NOMO-1 treated with DMSO at 0.1 percent for 48 hours (cell line): Measurements from ENCODE around the gene ITPR3.
A peak's percentile ranks its signal among the peaks of the same experiment; 100 is the strongest.
"Not testable (repeated sequence)": the region's sequence is repeated elsewhere in the genome, so short reads cannot be mapped to it uniquely, and the experiment has no call there.

Source experiments
- DNase-seq: peaks from one replicate; lab custom pipeline; 2025; ENCODE audit not compliant: unreplicated experiment; lab: John Stamatoyannopoulos, UW

Gene ITPR3

DNA sequence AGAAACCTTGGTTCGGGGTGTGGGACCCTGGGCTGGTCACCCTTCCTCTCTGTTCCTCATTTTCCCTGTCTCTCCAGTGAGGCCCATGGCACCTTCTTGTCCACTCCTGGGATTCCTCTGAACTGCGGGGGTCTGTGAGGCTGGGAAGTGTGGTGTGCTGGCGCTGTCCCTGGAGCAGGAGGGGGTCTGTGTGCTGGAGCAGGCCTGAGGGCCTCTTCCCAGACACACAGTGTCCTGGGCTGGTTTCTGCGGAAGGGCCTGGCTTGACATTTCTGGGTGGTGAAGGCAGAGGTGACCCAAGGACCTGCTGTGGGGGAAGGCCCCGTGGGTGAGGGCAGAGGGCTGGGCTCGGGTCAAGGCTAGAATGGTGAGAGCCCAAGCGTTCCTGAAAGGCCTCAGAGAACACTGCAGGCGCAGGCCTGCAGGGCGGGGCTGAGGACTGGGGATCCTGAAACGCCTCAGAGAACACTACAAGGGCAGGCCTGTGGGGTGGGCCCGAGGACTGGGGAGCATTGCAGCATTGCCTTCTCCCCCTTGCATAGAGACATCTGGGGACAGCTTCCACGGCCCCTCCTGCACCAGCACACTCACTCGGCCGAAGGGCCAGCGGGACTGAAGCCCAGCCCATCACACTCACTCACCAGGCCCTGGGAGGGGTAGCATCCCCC lies 30.5 kb upstream of the ITPR3 start:
- no peak for DNase-seq

DNA sequence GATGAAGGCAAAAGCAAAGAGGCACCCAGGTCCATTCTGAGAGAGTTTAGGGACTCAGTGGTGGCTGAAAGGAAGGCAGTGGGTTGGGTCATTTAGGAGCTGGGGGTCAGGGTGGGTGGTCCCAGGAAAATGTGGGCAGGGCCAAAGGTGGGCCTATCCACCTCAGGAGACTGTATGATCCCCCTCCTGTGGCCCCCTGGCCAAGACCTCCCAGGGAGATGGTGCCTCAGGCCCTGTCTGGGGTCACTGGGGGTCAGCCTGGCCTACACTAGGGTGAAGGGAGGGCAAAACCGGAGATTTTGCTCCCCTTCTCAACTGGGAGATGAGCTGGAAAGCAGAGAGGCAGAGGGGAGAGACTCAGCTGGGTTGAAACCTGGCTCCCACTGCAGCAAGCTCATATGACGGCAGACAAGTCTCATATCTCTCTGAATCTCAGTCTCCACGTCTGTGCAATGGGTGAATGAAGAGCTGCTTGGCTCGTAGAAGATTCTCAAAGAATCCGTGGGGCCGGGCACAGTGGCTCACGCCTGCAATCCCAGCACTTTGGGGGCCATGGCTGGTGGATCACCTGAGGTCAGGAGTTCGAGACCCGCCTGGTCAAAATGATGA lies 29.6 kb upstream of the ITPR3 start:
- no peak for DNase-seq

DNA sequence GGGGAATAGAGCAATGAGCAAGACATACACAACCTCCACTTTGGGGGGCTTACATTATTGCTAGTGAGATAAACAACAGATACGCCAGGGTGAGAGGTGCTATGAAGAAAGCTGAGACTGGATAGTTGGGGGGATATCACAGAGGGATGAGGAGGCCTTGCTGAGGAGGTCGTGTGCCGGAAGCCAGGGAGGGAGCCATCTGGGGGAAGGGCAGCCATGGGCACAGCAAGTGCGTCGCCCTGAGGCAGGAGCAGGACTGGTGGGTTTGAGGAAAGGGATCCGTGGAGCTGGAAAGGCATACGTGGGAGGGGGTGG lies 28.9 kb upstream of the ITPR3 start:
- no peak for DNase-seq

DNA sequence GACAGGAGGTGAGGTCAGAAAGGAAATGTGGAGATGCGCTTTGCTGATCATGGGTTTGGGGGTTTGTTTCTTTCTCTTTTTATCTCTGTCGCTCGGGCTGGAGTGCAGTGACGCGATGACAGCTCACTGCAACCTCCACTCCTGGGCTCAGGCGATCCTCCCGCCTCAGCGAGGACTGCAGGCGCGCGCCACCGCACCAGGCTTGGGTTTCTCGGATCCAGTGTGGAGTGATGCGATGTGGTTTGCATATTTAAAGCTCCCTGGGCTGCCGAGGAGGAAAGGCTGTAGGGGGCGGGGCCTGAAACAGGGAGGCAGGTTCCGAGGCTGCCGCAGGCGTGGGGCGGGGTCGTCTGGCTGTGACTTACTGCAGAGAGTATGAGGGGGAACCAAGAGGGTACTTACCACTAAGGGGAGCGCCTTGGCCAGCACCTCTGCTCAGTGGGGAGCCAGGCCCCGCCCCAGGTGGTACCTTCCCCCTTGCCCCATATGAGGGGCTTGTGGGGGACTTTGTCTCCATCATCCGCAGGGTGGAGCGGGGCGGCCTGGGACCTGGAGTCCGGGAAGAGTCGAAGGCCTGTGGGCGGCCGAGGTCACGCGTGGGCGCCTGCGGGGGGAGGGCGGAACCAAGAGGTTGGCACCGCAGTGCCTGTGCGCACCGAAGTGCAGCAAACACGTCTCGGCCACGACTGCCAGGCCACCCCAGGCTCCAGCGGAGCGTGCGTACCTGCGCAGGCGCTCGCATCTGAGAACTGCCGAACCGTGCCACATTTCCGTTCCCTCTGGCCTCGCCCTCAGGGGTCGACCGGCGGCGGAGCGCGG lies 28.3 kb upstream of the ITPR3 start:
- no peak for DNase-seq

DNA sequence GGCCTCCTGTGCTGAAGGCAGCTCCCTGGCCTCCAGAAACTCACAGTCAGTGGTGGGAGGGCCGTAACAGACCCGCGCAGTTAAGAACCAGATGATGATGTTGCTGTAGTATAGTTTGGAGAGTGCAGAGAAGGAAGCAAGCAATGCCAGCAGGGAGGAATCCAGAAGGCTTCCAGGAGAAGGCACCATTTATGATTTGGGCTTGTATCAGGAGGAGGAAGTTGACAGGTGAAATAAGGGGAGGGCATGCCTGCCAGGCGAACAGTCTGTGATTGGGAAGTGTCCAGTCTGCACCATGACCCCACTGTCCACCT lies 27.8 kb upstream of the ITPR3 start:
- no peak for DNase-seq

DNA sequence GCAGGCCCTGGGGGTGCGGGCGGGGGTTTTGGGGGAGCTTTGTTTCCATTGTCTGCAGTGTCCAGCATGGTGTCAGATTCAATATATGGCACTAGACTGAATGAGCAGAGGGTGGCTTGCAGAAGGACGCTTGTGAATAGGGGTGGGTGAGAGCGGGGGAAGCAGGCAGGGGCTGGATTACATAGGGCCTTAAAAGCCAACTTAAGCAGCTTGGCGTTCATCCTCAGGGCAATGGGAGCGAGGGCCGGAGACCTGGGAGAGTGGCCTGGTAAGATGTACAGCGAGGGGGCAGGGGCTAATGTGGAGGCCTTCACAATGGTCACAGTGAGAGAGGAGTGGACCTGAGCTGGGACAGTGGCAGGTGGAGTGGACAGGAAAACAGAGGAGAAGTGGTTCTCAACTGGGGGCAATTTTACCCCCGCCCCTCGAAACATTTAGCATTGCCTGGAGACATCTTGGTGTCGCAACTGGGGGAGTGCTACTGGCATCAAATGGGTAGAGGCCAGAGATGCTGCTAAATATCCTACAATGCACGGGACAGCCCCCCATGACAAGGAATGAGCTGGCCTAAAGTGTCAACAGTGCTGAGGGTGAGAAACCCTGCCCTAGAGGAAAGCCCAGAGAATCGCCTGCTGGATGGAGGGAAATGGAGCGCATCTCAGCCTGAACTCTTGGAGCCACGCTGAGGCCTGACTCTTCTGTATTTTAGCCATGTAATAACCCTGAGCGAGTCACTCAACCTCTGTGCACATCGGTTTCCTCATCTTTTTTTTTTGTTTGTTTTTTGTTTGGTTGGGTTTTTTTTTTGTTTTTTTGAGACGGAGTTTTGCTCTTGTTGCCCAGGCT lies 25.9 kb upstream of the ITPR3 start:
- DNase-seq: no peak

DNA sequence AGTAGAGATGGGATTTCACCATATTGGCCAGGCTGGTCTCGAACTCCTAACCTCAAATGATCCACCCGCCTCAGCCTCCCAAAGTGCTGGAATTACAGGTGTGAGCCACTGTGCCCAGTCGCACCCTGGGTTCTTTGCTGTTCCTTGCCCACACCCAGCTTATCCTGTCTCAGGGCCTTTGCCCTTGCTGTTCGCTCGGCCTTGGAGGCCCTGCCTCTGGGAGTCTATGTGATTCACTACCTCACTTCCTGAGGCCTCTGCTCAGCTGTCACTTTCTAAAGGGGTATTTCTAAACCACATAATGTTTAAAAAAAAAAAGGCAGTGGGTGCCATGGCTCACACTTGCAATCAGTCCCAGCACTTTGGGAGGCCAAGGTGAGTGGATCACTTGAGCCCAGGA lies 24.2 kb upstream of the ITPR3 start:
- DNase-seq: not testable (repeated sequence)

DNA sequence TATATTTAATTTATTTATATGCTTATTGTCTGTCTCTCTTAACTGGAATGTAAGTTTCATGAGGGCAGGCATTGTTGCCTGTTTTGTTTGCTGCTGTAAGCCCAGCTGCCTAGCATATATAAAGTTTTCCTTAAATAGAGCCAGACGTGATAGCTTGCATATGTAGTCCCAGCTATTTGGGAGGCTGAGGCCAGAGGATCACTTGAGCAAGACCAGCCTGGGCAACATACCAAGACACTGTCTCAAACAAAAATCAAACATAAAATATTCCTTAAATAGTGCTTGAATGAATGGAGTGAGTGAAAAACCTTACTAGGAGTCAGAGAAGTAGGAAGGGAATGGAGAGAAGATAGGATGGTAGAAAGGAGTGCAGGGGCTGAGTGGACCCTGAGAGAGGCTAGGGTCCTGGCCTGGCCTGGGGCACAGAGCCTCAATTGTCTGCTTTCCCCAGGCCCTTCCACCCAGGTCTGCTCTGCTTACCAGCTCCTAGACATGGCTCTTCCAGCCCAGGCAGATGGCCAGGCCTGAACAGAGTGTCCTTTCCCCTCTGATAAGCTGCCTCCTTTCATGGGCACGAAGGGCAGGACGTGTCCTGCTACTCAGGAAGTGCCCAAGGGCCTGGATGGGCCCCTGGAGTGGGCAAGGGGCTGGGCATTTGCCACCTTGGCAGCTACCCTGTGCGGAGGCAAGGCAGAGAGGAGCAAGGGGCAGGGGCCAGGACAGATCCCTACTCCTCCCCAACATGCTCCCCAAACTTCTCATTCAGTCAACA lies 23.4 kb upstream of the ITPR3 start:
- DNase-seq: no peak

DNA sequence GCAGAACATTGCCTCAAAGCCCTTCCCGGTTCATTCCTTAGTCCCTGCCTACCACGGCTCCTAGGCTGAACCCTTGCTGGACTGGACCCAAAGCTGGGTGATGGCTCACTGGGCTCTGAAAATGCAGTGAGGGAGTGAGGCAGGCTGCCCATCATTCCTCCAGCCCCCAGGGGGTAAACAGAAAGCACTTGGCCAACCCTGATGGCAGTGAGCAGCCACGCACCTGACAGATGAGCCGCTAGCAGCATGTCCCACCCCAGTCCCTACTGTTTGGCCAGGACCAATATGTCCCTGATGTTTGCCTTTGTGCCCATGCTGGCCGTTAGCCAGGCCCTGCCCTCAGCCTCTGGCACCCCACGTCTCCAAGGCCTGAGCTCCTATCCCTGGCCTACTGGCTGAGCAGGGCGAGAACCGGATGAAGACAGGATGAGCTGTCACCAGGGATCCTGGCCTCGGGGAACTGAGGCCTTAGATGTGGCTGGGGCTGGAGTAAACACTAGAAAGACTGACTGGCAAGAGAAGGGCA lies 21.6 kb upstream of the ITPR3 start:
- DNase-seq: no peak

DNA sequence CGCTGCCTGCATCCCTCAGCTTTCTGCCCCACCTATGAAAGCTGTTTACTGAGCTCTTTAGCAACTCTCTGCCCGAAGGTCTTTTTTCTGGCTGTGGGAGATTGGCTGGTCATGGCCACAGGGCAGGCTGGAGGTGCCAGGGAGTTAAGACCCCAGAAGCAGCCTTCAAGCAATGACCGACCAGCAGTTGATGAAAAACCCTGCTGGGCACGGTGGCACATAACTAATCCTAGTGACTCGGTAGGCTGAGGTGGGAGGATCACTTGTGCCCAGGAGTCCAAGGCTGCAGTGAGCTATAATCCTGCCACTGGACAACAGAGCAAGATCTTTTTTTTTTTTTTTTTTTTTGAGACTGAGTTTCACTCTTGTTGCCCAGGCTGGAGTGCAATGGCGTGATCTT lies 20.4 kb upstream of the ITPR3 start:
- no peak for DNase-seq

DNA sequence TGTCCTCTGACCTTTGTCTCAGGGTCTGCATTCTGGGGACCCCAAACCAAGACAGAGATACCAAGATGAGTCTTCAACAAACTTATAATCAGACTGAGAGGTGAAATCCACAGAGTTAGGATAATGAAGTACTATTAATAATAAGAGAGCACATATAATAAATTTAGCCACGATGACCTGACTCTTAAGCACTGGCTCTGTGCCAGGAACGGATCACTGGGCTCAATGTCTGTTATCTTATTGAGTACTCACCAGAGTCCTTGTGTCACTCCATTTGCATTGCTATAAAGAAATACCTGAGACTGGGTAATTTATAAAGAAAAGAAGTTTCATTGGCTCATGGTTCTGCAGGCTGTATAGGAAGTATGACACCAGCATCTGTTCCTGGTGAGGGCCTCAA lies 18.9 kb upstream of the ITPR3 start:
- no peak for DNase-seq

DNA sequence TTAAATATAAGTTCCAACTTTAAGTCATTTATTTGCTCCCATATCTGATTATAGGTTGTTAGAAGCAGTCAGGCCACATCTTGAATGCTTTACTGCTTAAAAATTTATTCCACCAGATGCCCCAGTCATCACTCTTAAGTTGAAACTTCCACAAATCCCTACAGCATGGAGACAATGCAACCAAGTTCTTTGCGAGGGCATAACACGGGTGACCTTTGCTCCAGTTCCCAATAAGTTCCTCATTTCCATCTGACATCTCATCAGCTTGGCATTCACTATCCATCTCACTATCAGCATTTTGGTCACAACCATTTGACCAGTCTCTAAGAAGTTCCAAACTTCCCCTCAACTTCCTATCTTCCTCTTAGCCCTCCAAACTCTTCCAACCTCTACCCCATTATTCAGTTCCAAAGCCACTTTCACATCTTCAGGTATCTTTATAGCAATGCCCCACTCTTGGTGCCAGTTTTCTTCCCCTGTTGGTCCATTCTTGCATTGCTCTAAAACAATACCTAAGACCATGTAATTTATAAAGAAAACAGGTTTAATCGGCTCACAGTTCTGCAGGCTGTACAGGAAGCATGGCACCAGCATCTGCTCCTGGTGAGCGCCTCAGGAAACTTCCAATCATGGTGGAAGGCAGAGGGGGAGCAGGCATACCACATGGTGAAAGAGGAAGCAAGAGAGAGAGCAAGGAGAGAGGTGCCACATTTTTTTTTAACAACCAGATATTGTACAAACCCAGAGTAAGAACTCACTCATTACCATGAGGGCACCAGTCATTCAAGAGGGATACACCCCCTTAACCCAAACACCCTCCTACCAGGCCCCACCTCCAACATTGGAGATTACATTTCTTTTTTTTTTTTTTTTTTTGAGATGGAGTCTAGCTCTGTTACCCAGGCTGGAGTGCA lies 15.9 kb upstream of the ITPR3 start:
- DNase-seq: peak; percentile 7

DNA sequence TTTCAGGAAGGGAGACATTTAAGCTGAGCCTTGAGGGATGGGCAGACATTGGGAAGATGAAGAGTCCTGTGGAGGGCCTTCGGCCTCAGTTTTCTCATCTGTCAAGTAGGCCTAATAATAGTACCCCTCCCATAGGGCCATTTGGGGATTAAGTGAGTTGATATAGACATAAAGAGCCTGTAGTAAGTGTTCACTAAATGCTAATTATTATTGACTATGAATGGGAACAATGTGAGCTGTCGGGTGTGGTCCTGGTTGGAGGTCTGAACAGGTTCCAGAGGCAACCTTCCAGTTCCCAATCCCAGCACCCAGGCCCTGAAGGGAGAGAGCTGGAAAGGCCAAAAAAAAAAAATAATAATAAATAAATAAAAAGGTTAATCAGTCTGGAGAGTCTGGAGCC lies 14.5 kb upstream of the ITPR3 start:
- no peak for DNase-seq

DNA sequence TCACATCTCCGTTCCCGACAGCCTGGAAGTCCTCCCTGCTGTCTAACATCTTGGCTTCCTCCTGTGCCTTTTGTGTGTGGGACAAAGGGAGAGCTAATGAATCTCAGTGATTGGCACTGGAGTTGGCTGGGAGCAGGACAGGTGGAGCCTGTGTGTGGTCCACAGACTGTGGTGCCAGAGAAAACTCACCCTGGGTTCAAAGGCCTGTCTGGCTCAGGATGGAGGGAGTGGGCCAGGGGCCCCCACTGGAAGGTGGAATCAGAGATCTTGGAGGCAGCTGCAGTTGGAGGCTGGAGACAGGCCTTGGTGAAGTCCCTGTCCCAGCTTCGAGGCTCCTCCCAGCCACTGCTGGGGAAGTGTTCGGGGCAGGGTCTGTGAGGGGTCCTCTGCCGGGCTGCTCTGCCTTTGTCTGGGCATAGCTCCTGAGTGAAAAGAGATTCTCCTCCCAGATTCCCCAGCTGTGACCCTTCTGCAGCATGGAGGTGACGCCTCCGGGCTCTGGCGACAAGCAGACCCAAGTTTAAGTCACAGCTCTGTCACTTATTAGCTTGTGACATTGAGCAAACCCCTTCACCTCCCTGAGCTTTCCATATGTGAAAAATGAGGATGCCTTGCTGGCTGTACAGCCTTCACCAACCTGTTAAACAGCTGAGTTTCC lies 13.9 kb upstream of the ITPR3 start:
- DNase-seq: no peak

DNA sequence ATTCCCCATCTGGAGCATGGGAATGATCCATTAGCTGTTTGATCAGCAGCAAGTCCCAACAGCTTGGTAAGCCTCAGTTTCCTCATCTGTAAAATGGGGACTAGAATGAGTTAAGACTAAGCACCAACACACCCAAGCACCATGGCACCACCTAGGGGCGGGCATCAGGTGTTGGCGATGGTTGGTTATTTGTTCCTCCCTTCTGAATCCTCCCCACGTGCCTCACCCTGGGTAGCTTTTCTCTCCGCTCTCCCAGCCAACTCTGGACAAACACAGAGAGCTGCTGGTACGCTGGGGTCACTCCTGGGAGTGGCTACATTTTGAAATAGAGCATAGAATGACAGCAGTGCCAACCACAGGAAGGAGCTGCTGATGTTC lies 13.3 kb upstream of the ITPR3 start:
- DNase-seq: peak; percentile 23

DNA sequence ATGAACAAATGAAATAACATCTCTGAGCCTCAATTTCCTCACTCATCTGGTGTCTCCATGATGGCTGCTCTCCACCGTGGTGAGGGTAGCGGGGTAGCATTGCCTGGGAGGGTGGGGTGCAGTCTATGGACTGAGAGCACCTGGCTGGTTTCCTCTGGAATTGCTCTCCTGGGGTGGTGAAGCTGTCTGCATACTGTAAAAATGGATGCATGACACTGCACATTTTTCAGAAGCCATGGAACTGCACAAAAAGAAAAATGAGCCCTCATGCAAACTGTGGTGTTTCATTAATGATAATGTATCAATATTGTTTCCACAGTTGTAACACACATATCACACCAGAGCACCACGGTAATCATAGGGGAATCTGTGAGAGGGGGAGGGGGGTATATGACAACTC lies 12.1 kb upstream of the ITPR3 start:
- DNase-seq: no peak

DNA sequence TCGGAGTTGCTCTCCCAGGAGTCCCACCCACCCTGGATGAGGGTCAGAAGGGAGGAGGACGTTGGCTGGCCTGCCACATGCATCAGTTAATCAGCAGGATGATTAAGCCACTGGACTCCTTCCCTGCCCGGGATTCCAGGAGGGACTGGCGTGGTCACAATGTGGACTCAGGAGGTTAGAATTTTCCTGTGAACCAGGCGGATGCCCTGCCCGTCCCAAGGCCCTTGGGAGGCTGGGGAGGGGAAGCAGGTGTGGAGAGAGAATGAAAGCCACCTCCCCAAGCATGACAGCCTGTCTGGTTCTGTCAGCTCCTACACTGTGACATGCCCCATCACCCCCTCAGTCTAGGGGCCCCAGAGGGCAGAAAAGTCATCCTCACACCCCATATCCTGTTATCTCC lies 11.6 kb upstream of the ITPR3 start:
- no peak for DNase-seq

DNA sequence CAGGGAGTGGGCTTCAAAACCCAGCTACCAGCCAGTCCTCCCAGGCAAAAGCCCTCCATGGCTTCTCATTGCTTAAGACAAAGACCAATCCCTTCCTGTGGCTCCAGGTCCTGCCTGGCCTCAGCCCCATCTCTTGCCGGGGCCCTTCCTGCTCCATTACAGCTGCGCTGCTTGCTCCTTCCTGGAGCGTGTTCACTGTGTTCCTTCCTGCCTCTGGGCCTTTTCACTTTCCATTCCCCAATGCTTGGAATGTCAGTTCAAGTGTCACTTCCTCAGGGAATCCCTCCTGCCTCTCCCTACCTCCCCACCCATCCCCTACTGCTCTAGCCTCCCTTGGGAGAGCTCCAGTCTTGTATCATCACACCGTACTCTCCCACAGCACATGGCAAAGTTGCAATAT lies 11.1 kb upstream of the ITPR3 start:
- no peak for DNase-seq
